Trophoblast cell (in vitro differentiated cells and primary cell): ENCODE data around the gene STXBP5L.

Experiments
- DNase-seq, 2 donors: peaks; one replicate each; pipeline ENCODE4 v3.0.0-alpha.2; 2016
- H2AFZ ChIP-seq: 2 replicates; pipeline ENCODE4 v1.6.1; 2013; ENCODE audit warnings: low read length, moderate library complexity, mild to moderate bottlenecking; ENCODE audit not compliant: insufficient read depth, poor library complexity
- H2AK5ac ChIP-seq: 2 replicates; pipeline ENCODE4 v1.6.1; 2013; ENCODE audit warnings: mild to moderate bottlenecking, low read length
- H2BK120ac ChIP-seq: 2 replicates; pipeline ENCODE4 v1.6.1; 2013; ENCODE audit warnings: low read length, mild to moderate bottlenecking, moderate library complexity; ENCODE audit not compliant: insufficient read depth, poor library complexity
- H2BK12ac ChIP-seq: 2 replicates; pipeline ENCODE4 v1.6.1; 2013; ENCODE audit warnings: mild to moderate bottlenecking, low read length, moderate library complexity
- H2BK5ac ChIP-seq: 2 replicates; pipeline ENCODE4 v1.6.1; 2013; ENCODE audit warnings: low read length, low read depth, moderate library complexity, mild to moderate bottlenecking; ENCODE audit not compliant: poor library complexity
- H3K14ac ChIP-seq: 2 replicates; pipeline ENCODE4 v1.6.1; 2013; ENCODE audit warnings: mild to moderate bottlenecking, low read length
- H3K18ac ChIP-seq: 2 replicates; pipeline ENCODE4 v1.6.1; 2013; ENCODE audit warnings: mild to moderate bottlenecking, low read length
- H3K23ac ChIP-seq: 2 replicates; pipeline ENCODE4 v1.6.1; 2013; ENCODE audit warnings: low read length
- H3K27ac ChIP-seq: 2 replicates; pipeline ENCODE4 v1.5.1; 2013; ENCODE audit warnings: low read depth, mild to moderate bottlenecking, inconsistent platforms, low read length, moderate library complexity
- H3K27me3 ChIP-seq: 2 replicates; pipeline ENCODE4 v1.6.1; 2013; ENCODE audit warnings: inconsistent platforms, mild to moderate bottlenecking, low read length, moderate library complexity; ENCODE audit not compliant: insufficient read depth
- H3K36me3 ChIP-seq, 2 experiments: 1 replicate in 1 of 2; 2 replicates in 1 of 2; pipeline ENCODE4 v1.6.1; 2013; ENCODE audit warnings: low read length in 2 of 2, mild to moderate bottlenecking in 2 of 2, moderate library complexity in 1 of 2; ENCODE audit not compliant: insufficient read depth in 2 of 2, control insufficient read depth in 1 of 2
- H3K4ac ChIP-seq: 2 replicates; pipeline ENCODE4 v1.6.1; 2013; ENCODE audit warnings: low read depth, mild to moderate bottlenecking, low read length, moderate library complexity
- H3K4me1 ChIP-seq, 2 experiments: 1 replicate in 1 of 2; 2 replicates in 1 of 2; pipeline ENCODE4 v1.6.1; 2013; ENCODE audit warnings: low read length in 2 of 2, mild to moderate bottlenecking in 2 of 2, moderate library complexity in 1 of 2; ENCODE audit not compliant: insufficient read depth in 2 of 2, control insufficient read depth in 1 of 2
- H3K4me2 ChIP-seq: 2 replicates; pipeline ENCODE4 v1.6.1; 2013; ENCODE audit warnings: inconsistent platforms, mild to moderate bottlenecking, low read length, moderate library complexity
- H3K4me3 ChIP-seq: 2 replicates; pipeline ENCODE4 v1.5.1; 2013; ENCODE audit warnings: mild to moderate bottlenecking, low read depth, low read length, inconsistent platforms
- H3K79me1 ChIP-seq: one replicate; pipeline ENCODE4 v1.6.1; 2013; ENCODE audit warnings: low read length
- H3K79me2 ChIP-seq: 2 replicates; pipeline ENCODE4 v1.6.1; 2013; ENCODE audit warnings: low read length, mild to moderate bottlenecking; ENCODE audit not compliant: control insufficient read depth, insufficient read depth, poor library complexity
- H3K9ac ChIP-seq: 2 replicates; pipeline ENCODE4 v1.6.1; 2013; ENCODE audit warnings: mild to moderate bottlenecking, low read length
- H3K9me3 ChIP-seq: 2 replicates; pipeline ENCODE4 v1.6.1; 2013; ENCODE audit warnings: low read depth, mild to moderate bottlenecking, control low read depth, inconsistent platforms, low read length; ENCODE audit not compliant: insufficient read depth
- H4K12ac ChIP-seq: 2 replicates; pipeline ENCODE4 v1.6.1; 2013; ENCODE audit warnings: low read depth, mild to moderate bottlenecking, low read length, moderate library complexity
- H4K8ac ChIP-seq: 2 replicates; pipeline ENCODE4 v1.6.1; 2013; ENCODE audit warnings: low read depth, mild to moderate bottlenecking, low read length, moderate library complexity
- H4K91ac ChIP-seq: one replicate; pipeline ENCODE4 v1.6.1; 2013; ENCODE audit warnings: low read depth, mild to moderate bottlenecking, low read length, moderate library complexity
- WGBS: extraction: QIAGEN DNeasy Blood & Tissue Kit; methylation state at CpG from one replicate; pipeline ENCODE4 v1.1.7; 2013; ENCODE audit warnings: missing lambda C conversion rate; ENCODE audit not compliant: insufficient read length, insufficient coverage; ENCODE audit errors: extremely low coverage; 5-methylcytosine and 5-hydroxymethylcytosine counted together

STXBP5L gene

DNA sequence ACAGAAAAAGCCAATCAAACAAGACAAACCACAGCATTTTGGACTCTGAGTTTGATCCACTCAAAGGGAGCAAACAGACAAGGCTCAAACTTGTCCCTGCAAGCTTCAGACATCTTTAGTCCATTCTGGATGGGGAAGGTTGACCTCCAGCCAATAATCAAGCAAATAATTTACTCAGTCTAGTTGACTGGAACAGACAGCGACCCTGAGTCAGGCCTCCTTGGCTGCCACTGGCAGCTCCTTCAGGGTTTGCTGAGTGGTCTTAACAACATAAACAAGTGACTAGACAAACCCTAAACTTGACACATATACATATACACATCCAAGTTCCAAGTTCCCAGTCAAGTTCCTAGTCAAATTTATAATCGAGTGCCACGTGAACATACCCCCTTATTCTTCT lies 323.9 kb downstream of the STXBP5L start:
- Histone ChIP-seq H3K27ac (no peak overlapping the region), H3K9ac (no peak overlapping the region), H2AFZ (no peak overlapping the region), H3K4me2 (no peak overlapping the region), H3K4me1 (peaks cover 2 to 3% of the 10 kb centered on the region in 2 experiments), H2AK5ac (no peak overlapping the region), H3K18ac (no peak overlapping the region), H4K91ac (no peak overlapping the region), H2BK120ac (no peak overlapping the region), H3K9me3 (no peaks in the 10 kb centered on the region), H3K4me3 (no peak overlapping the region), H4K8ac (no peak overlapping the region), H4K12ac (no peak overlapping the region), H3K79me1 (no peaks in the 10 kb centered on the region), H2BK12ac (no peak overlapping the region), H3K36me3 (no peaks in the 10 kb centered on the region), H2BK5ac (no peak overlapping the region), H3K79me2 (no peaks in the 10 kb centered on the region), H3K23ac (no peak overlapping the region), H3K14ac (no peak overlapping the region), H3K4ac (no peak overlapping the region), H3K27me3 (no peaks in the 10 kb centered on the region)
- DNase-seq: no peak
- WGBS: no CpG with 5 or more reads among the region's 3 CpGs

DNA sequence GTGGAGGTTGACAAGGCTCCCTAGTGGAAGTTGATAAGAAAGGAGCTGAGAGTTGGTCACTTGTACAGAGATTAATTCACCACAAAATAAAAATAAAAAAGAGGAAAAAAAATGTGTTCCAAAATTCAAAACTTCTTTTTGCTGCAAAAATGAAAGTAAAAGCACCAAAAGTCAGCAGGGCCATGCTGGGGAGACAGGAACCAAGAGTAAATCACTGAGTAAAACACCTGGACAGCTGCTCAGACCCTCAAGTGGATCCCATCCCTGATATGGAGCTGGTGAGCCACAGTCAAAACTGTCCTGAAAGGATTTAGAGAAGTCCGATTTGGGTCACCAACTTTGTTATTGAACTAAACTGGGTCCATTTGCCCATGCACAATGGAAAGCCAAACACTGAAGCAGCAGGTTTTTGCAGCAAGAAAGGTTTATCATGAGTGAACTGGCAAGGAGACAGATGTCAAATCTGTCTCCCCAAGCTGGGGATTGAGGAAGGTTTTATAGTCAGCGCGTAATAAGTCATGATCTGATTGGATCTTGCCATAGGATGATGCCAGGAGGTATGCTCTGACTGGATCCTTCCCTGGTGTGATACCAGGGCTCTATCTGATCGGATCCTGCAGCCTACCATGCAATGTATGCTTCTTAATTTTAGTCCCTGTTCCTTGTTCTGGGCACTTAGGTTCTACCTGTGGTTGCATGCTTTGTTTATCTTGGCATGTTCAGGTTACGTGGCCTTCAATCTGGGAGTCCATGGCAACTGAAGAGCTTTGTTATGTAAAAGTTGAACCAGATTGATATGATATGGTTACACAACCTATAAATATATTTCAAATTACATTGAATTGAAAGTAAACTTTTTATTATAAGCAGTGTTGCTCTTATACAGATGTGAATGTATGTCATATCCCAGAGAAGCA lies 324.6 kb downstream of the STXBP5L start:
- Histone ChIP-seq H4K8ac (no peak overlapping the region), H3K27me3 (no peaks in the 10 kb centered on the region), H3K9ac (no peak overlapping the region), H2AFZ (no peak overlapping the region), H3K4ac (no peak overlapping the region), H3K27ac (no peak overlapping the region), H3K14ac (no peak overlapping the region), H3K18ac (no peak overlapping the region), H3K4me1 (peaks cover 2 to 3% of the 10 kb centered on the region in 2 experiments), H3K4me3 (no peak overlapping the region), H2BK5ac (no peak overlapping the region), H2AK5ac (no peak overlapping the region), H3K23ac (no peak overlapping the region), H2BK120ac (no peak overlapping the region), H3K79me2 (no peaks in the 10 kb centered on the region), H4K91ac (no peak overlapping the region), H3K9me3 (no peaks in the 10 kb centered on the region), H3K4me2 (no peak overlapping the region), H3K79me1 (no peaks in the 10 kb centered on the region), H4K12ac (no peak overlapping the region), H3K36me3 (no peaks in the 10 kb centered on the region), H2BK12ac (no peak overlapping the region)
- no peak for DNase-seq
- WGBS: no CpG with 5 or more reads among the region's 5 CpGs

DNA sequence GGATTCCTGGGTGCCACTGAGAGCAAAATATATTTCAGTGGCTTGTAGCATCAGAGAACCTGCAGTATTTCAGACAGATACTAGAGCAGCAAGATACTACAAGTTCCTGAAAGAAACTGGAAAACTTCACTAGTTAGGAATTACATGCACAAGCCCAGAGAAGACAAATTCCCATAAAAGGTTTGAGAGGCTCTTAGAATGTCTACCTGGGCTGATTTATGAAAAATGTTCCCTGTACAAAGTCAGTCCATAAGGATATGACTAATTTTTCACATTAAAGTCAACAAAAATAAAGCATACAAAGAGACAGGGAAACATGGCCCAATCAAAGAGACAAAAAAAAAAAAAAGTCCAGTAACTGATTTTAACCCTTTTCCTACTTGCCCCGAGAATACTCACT lies 335.2 kb downstream of the STXBP5L start:
- H3K79me1 ChIP-seq: no peaks in the 10 kb centered on the region
- H3K23ac ChIP-seq: no peak overlapping the region
- no peak overlapping the region for H4K12ac ChIP-seq
- H4K8ac ChIP-seq: no peak overlapping the region
- no peak overlapping the region for H3K18ac ChIP-seq
- H2AK5ac ChIP-seq: no peak overlapping the region
- no peak overlapping the region for H3K4me2 ChIP-seq
- no peak overlapping the region for H2BK12ac ChIP-seq
- H3K9ac ChIP-seq: no peak overlapping the region
- no peak for DNase-seq
- H3K27me3 ChIP-seq: no peaks in the 10 kb centered on the region
- H3K36me3 ChIP-seq: no peaks in the 10 kb centered on the region
- no peak overlapping the region for H4K91ac ChIP-seq
- H3K14ac ChIP-seq: no peak overlapping the region
- H3K79me2 ChIP-seq: no peaks in the 10 kb centered on the region
- no peak overlapping the region for H3K4me3 ChIP-seq
- WGBS: no CpG with 5 or more reads among the region's 1 CpG
- no peak overlapping the region for H2AFZ ChIP-seq
- H3K27ac ChIP-seq: no peak overlapping the region
- no peak overlapping the region for H2BK120ac ChIP-seq
- H3K9me3 ChIP-seq: no peaks in the 10 kb centered on the region
- no peak overlapping the region for H3K4ac ChIP-seq
- no peak overlapping the region for H2BK5ac ChIP-seq
- H3K4me1 ChIP-seq: no peaks in the 10 kb centered on the region

DNA sequence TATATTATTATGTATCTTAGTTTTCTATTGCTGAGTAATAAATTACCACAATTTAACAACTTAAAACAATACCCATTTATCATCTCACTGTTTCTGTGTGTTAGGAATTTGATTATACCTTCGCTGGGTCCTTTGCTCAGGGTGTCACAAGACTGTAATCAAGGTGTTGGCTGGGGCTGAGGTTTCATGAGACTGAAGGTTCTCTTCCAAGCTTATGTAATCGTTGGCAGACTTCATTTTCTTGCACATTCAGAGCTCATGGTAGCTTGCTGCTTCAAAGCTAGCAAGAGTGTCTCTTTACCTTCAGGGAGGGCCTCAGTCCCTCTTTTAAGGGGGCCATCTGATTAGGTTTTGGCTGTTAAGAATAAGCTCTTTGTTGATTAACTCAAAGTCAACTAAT lies 344.7 kb downstream of the STXBP5L start:
- Histone ChIP-seq H4K8ac (no peak overlapping the region), H3K14ac (no peak overlapping the region), H3K4me3 (no peak overlapping the region), H3K27ac (no peak overlapping the region), H3K36me3 (no peaks in the 10 kb centered on the region), H2AFZ (no peak overlapping the region), H2BK120ac (no peak overlapping the region), H2BK12ac (no peak overlapping the region), H3K4ac (no peak overlapping the region), H3K4me2 (no peak overlapping the region), H4K91ac (no peak overlapping the region), H2AK5ac (no peak overlapping the region), H3K9me3 (no peaks in the 10 kb centered on the region), H3K27me3 (no peaks in the 10 kb centered on the region), H2BK5ac (no peak overlapping the region), H3K9ac (no peak overlapping the region), H3K18ac (no peak overlapping the region), H3K79me2 (no peaks in the 10 kb centered on the region), H4K12ac (no peak overlapping the region), H3K4me1 (no peaks in the 10 kb centered on the region), H3K79me1 (no peaks in the 10 kb centered on the region), H3K23ac (no peak overlapping the region)
- WGBS: no CpG with 5 or more reads among the region's 2 CpGs
- no peak for DNase-seq
